Measurements from ENCODE around the gene LAMC2. TPM values are rescaled to one million over a fixed set of nuclear protein-coding genes. Genes with fewer than 3 reads are reported as not detected.

LAMC2 gene
- polyA plus RNA-seq (2012; ENCODE audit: insufficient read length, low read depth): not detected

GRCh38 chr1:183185941-183186490, at the start of gene LAMC2:
Gene LAMC2 (plus strand): TSS chr1:183186264. CDS start chr1:183186353, 89 bp downstream.
- no peak for TF ChIP-seq SIN3A (IDR thresholded peaks at IDR 0.05; ENCODE audit: borderline replicate concordance, insufficient read depth, low read length)
- no peak for TF ChIP-seq POLR2AphosphoS5 (IDR thresholded peaks at IDR 0.05; ENCODE audit: low read depth, low read length)
- TF ChIP-seq REST (IDR thresholded peaks at IDR 0.05; ENCODE audit: insufficient read depth in 1 of 2, low read depth in 2 of 2, low read length in 2 of 2): no peak
- TF ChIP-seq FOXP2 (optimal IDR thresholded peaks at IDR 0.05; ENCODE audit: borderline replicate concordance, extremely low read depth, extremely low read length, insufficient read depth): no peak
- no peak for TF ChIP-seq TAF1 (IDR thresholded peaks at IDR 0.05; ENCODE audit: borderline replicate concordance, insufficient read depth, low read length)

DNA sequence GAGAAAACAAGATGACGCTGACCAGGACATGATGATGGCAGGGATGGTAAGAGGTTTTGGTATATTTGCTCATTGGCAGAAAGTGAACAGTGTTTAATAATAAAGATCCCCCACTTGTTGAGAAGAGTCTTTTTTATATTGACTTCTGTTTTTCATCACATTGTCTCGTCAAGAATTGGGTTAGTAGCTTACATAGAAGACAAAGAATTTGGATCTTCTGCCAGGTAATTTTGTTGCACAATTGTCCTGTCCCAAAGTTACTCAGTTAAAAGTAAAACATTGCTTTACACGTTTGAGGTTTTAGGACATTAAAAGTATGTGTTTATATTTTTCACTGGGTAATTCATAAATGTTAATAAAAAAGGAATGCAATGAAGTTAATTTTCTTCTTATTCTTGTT, 48.3 kb upstream of the LAMC2 start:
- TF ChIP-seq FOXP2 (optimal IDR thresholded peaks at IDR 0.05; ENCODE audit: borderline replicate concordance, extremely low read depth, extremely low read length, insufficient read depth) (no peak), SIN3A (IDR thresholded peaks at IDR 0.05; ENCODE audit: borderline replicate concordance, insufficient read depth, low read length) (no peak), POLR2AphosphoS5 (IDR thresholded peaks at IDR 0.05; ENCODE audit: low read depth, low read length) (no peak), TAF1 (IDR thresholded peaks at IDR 0.05; ENCODE audit: borderline replicate concordance, insufficient read depth, low read length) (no peak), REST (IDR thresholded peaks at IDR 0.05; ENCODE audit: insufficient read depth in 1 of 2, low read depth in 2 of 2, low read length in 2 of 2) (no peak)

DNA sequence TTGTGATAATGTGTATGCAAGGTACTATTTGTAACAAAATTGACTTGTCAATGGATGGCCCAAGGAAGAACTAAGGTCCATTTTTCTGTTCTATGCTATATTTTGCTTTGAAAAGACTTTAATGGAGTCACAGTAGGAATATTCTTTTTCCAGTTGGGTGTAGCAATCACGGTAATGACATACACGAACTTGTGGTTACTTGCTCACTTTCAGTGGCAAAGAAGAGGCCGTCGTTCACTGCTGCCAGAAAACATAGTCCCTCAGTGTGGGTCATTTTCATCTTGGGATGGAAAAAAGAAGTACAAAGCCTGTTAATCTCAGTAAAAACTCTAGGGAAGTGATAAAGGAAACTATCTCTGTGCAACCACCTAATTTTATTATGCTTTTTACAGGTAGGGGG, 47.8 kb upstream of the LAMC2 start:
- TF ChIP-seq FOXP2 (optimal IDR thresholded peaks at IDR 0.05; ENCODE audit: borderline replicate concordance, extremely low read depth, extremely low read length, insufficient read depth) (no peak), SIN3A (IDR thresholded peaks at IDR 0.05; ENCODE audit: borderline replicate concordance, insufficient read depth, low read length) (no peak), REST (IDR thresholded peaks at IDR 0.05; ENCODE audit: insufficient read depth in 1 of 2, low read depth in 2 of 2, low read length in 2 of 2) (no peak), TAF1 (IDR thresholded peaks at IDR 0.05; ENCODE audit: borderline replicate concordance, insufficient read depth, low read length) (no peak), POLR2AphosphoS5 (IDR thresholded peaks at IDR 0.05; ENCODE audit: low read depth, low read length) (no peak)

GRCh38 chr1:183139281-183139942, 46.7 kb upstream of the LAMC2 start:
- no peak for TF ChIP-seq SIN3A (IDR thresholded peaks at IDR 0.05; ENCODE audit: borderline replicate concordance, insufficient read depth, low read length)
- peak; percentile 30; the same call in 1 of the 2 replicates for TF ChIP-seq POLR2AphosphoS5 (IDR thresholded peaks at IDR 0.05; ENCODE audit: low read depth, low read length)
- no peak for TF ChIP-seq REST (IDR thresholded peaks at IDR 0.05; ENCODE audit: insufficient read depth in 1 of 2, low read depth in 2 of 2, low read length in 2 of 2)
- TF ChIP-seq FOXP2 (optimal IDR thresholded peaks at IDR 0.05; ENCODE audit: borderline replicate concordance, extremely low read depth, extremely low read length, insufficient read depth): no peak
- no peak for TF ChIP-seq TAF1 (IDR thresholded peaks at IDR 0.05; ENCODE audit: borderline replicate concordance, insufficient read depth, low read length)

Data from PFSK-1 (cell line).